ENCODE data around the gene FAM78A. TPM values are rescaled to one million over a fixed set of nuclear protein-coding genes. Genes with fewer than 3 reads are reported as not detected.

FAM78A gene
- total and polyA plus RNA-seq, 2 of the 8 experiments (the other 6 are each of a cell fraction or from before 2014, with no cell fraction given), result 3.1 TPM

DNA sequence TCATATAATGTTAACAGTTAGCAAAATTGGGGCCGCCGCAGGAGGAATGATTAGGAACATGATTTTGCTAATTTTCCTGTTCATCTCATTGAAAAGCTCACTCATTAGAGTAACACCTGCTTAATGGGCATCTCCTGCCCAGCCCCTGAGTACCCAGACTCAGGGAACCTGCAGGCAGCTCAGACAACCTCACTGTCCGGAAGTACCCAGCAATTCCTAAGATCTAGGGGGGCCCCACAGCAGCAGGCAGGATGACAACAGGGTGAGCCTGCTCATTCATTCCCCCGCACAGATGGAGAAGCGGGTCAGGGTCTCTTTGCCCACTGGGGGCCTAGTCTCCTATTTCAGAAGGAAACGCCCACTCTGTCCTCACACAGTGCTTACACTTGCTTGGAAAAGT, 12.6 kb downstream of the FAM78A start:
- no peaks in the 10 kb centered on the region for H3K27me3 ChIP-seq (replicated peaks in 1 of 4; ENCODE audit: control insufficient read depth in 3 of 4, extremely low read depth in 1 of 4, insufficient read depth in 3 of 4, low read length in 3 of 4)
- H3K14ac ChIP-seq (ENCODE audit: insufficient read length), result no peak overlapping the region
- CTCF ChIA-PET (ENCODE audit: partially characterized antibody), result interaction anchor here (0.6 to 2.0 kb wide), 12 partner anchors 9 to 1671 kb away, joined by 3 to 7 read pairs (median 3); partner anchors contain the start of gene FAM78A
- H3K56ac ChIP-seq (replicated peaks; ENCODE audit: insufficient read length, low read depth, low read length), result no peak overlapping the region
- 92% methylated on average over 6 of the region's 6 CpGs; no CpG with 5 or more reads in 1 of the 2 experiments for WGBS, 2 experiments (ENCODE audit: extremely low coverage in 1 of 2, insufficient coverage in 1 of 2, insufficient read length in 1 of 2, insufficient replicate concordance in 2 of 2, low coverage in 1 of 2, low lambda C conversion rate in 2 of 2, missing lambda C conversion rate in 1 of 2)
- peaks cover 0 to 2% of the 10 kb centered on the region in 2 experiments for H4K20me1 ChIP-seq (replicated peaks in 1 of 2; ENCODE audit: control insufficient read depth in 1 of 2, insufficient read depth in 2 of 2, low read length in 2 of 2)
- H3K23me2 ChIP-seq (ENCODE audit: low read depth, low read length), result no peaks in the 10 kb centered on the region; the same call in 1 of the 2 replicates
- no peak overlapping the region for H2AK5ac ChIP-seq (ENCODE audit: low read depth, low read length)
- no peak overlapping the region for H2BK15ac ChIP-seq (ENCODE audit: low read length)
- FAIRE-seq, result no peak
- POLR2A ChIA-PET (ENCODE audit: partially characterized antibody), result interaction anchor here (0.7 kb wide), 1 partner anchor 97 kb away, joined by 3 read pairs; no protein-coding TSS in a partner anchor
- no peaks in the 10 kb centered on the region for H3K9me3 ChIP-seq (ENCODE audit: insufficient read depth in 2 of 2, low read depth in 1 of 2, low read length in 1 of 2)
- TF ChIP-seq CTBP2 (IDR thresholded peaks at IDR 0.05; ENCODE audit: borderline replicate concordance, insufficient read depth, insufficient read length, low read length) (no peak), ZNF274 (IDR thresholded peaks at IDR 0.05; ENCODE audit: borderline replicate concordance, extremely low read depth, low read length) (no peak), SP2 (IDR thresholded peaks at IDR 0.05; ENCODE audit: low read length) (no peak), CEBPB (IDR thresholded peaks at IDR 0.05; ENCODE audit: low read depth, low read length) (no peak)
- no peak overlapping the region for H3K27ac ChIP-seq (ENCODE audit: low read depth, low read length)
- no peaks in the 10 kb centered on the region for H3K79me2 ChIP-seq (ENCODE audit: control insufficient read depth in 1 of 2, insufficient read depth in 2 of 2, low read length in 2 of 2)
- H3K79me1 ChIP-seq (ENCODE audit: low read depth, low read length), result no peaks in the 10 kb centered on the region
- no peak overlapping the region for H3K4me3 ChIP-seq (ENCODE audit: extremely low read depth in 1 of 4, insufficient read depth in 2 of 4, low read depth in 3 of 4, low read length in 4 of 4)
- no peak overlapping the region for H2AFZ ChIP-seq (ENCODE audit: low read length)
- H3K18ac ChIP-seq (ENCODE audit: extremely low read depth, low read length), result no peak overlapping the region
- H3K4ac ChIP-seq (replicated peaks; ENCODE audit: insufficient read length, low read depth, low read length), result no peak overlapping the region
- no peak overlapping the region for H4K5ac ChIP-seq (ENCODE audit: insufficient read length, low read depth, low read length)
- no peak overlapping the region for H3K4me2 ChIP-seq (ENCODE audit: insufficient read depth in 1 of 2, low read depth in 2 of 2, low read length in 2 of 2)
- no peak overlapping the region for H3K23ac ChIP-seq (ENCODE audit: insufficient read length)
- H2BK120ac ChIP-seq (replicated peaks; ENCODE audit: low read depth, low read length), result no peak overlapping the region
- no peak overlapping the region for H2BK20ac ChIP-seq (ENCODE audit: low read length)
- no peak overlapping the region; the same call in 1 of the 2 replicates for H2BK5ac ChIP-seq (ENCODE audit: low read depth, low read length)
- DNase-seq (ENCODE audit: low read depth in 1 of 2, low spot score in 2 of 2), result peak in 1 of 2 experiments; percentile 43
- peaks cover 0 to 3% (median 0%) of the 10 kb centered on the region in 4 experiments; a peak in 3 of 7 replicates for H3K4me1 ChIP-seq (replicated peaks in 1 of 4; ENCODE audit: control insufficient read depth in 3 of 4, insufficient read depth in 4 of 4, low read length in 3 of 4)
- H4K8ac ChIP-seq (ENCODE audit: extremely low read depth, insufficient read depth, low read length), result no peak overlapping the region
- H2BK12ac ChIP-seq (ENCODE audit: low read depth, low read length), result no peak overlapping the region
- peak overlapping the region in 1 of 4 experiments; percentile 21; a peak in 1 of 7 replicates for H3K9ac ChIP-seq (replicated peaks in 1 of 4; ENCODE audit: extremely low read depth in 1 of 4, low read depth in 3 of 4, low read length in 3 of 4)
- no peaks in the 10 kb centered on the region for H3K36me3 ChIP-seq (ENCODE audit: control insufficient read depth in 2 of 4, insufficient read depth in 4 of 4, low read length in 3 of 4)
- H4K91ac ChIP-seq (replicated peaks; ENCODE audit: insufficient read length, low read length), result no peak overlapping the region

Measured in H1 (cell line).